GM12878 (cell line): ENCODE measurements around the gene KDM4C. TPM values are rescaled to one million over a fixed set of nuclear protein-coding genes. Genes with fewer than 3 reads are reported as not detected.

Experiments used
- ATAC-seq: fragments of 200-7000 bp; cut with Tn5 transposase; 3 replicates; pipeline ENCODE4 v1.9.1; 2020; ENCODE audit warnings: mild to moderate bottlenecking, moderate library complexity
- BruUV-seq: library from RNA; stranded (reverse); fragments of 400-500 nt; replicated peaks from 2 replicates; lab custom pipeline; 2021; lab: Mats Ljungman, UMichigan
- CTCF ChIA-PET: fragments of 300-600 bp; sonication (Branson Sonifier 250); formaldehyde crosslinking; extraction: SDS; loops from one replicate; lab custom pipeline; 2021; ENCODE audit warnings: inconsistent platforms; lab: Yijun Ruan, JAX
- POLR2A ChIA-PET: fragments of 350-600 bp; formaldehyde crosslinking; extraction: SDS; loops from one replicate; lab custom pipeline; 2021; ENCODE audit warnings: inconsistent platforms; lab: Charles Lee
- RAD21 ChIA-PET: fragments of 300-600 bp; sonication (Branson Sonifier 250); formaldehyde crosslinking; loops from one replicate; lab custom pipeline; 2023; ENCODE audit warnings: antibody characterized with exemption; ENCODE audit not compliant: unreplicated experiment; lab: Charles Lee
- SMC1A ChIA-PET: fragments of 300-600 bp; sonication (Branson Sonifier 250); formaldehyde crosslinking; loops from one replicate; lab custom pipeline; 2023; ENCODE audit not compliant: unreplicated experiment, uncharacterized antibody; lab: Charles Lee
- DNase-seq: peaks from one replicate; pipeline ENCODE4 v3.0.0-alpha.2; 2011; ENCODE audit warnings: low read depth, low spot score
- FAIRE-seq: peaks from 3 replicates; lab custom pipeline; 2011; peaks lifted over from hg19 to GRCh38; lab: Jason Lieb, UNC
- H2AFZ ChIP-seq: 2 replicates; pipeline ENCODE4 v1.6.0; 2011; ENCODE audit warnings: low read depth, low read length, control low read depth; ENCODE audit not compliant: control insufficient read depth
- H3K27ac ChIP-seq: 2 replicates; pipeline ENCODE4 v1.5.1; 2011; ENCODE audit warnings: control low read depth; ENCODE audit not compliant: control insufficient read depth, insufficient read depth
- H3K27me3 ChIP-seq, 2 experiments: replicated peaks in 1 of 2; 2 replicates each; pipeline versions ENCODE4 v1.6.0 to v1.6.1; 2011; ENCODE audit warnings: low read length in 1 of 2; ENCODE audit not compliant: control insufficient read depth in 2 of 2, insufficient read depth in 2 of 2
- H3K36me3 ChIP-seq, 2 experiments: 2 replicates each; pipeline ENCODE4 v1.5.1; 2011; ENCODE audit warnings: low read length in 1 of 2; ENCODE audit not compliant: control insufficient read depth in 2 of 2, insufficient read depth in 2 of 2
- H3K4me1 ChIP-seq: 2 replicates; pipeline ENCODE4 v1.6.1; 2011; ENCODE audit warnings: mild to moderate bottlenecking, low read length, moderate library complexity, mixed read lengths; ENCODE audit not compliant: control insufficient read depth, insufficient read depth
- H3K4me2 ChIP-seq: 2 replicates; pipeline ENCODE4 v1.6.0; 2011; ENCODE audit warnings: control low read depth; ENCODE audit not compliant: control insufficient read depth, insufficient read depth
- H3K4me3 ChIP-seq: fragments of 200-600 bp; sonication (generic); 2 replicates; pipeline ENCODE4 v1.5.1; 2016
- H3K79me2 ChIP-seq: 2 replicates; pipeline ENCODE4 v1.6.0; 2011; ENCODE audit warnings: low read length; ENCODE audit not compliant: control insufficient read depth, insufficient read depth
- H3K9ac ChIP-seq: 2 replicates; pipeline ENCODE4 v1.8.0; 2011; ENCODE audit warnings: low read length, control low read depth, mixed read lengths; ENCODE audit not compliant: control insufficient read depth, insufficient read depth
- H3K9me3 ChIP-seq: replicated peaks from 3 replicates; pipeline ENCODE4 v1.5.1; 2011; ENCODE audit warnings: mild to moderate bottlenecking, low read length; ENCODE audit not compliant: control insufficient read depth, insufficient read depth
- H4K20me1 ChIP-seq: 2 replicates; pipeline ENCODE4 v1.6.0; 2011; ENCODE audit not compliant: control insufficient read depth, insufficient read depth
- BRCA1 ChIP-seq: IDR thresholded peaks from 2 replicates; pipeline ENCODE4 v1.6.1; 2011; ENCODE audit warnings: low read depth, low read length, improper control_type of control experiment
- DPF2 ChIP-seq: fragments of 450-650 bp; IDR thresholded peaks from 2 replicates; pipeline ENCODE4 v1.6.1; 2017; ENCODE audit warnings: mild to moderate bottlenecking
- GATAD2B ChIP-seq: fragments of 450-650 bp; conservative IDR thresholded peaks from 2 replicates; pipeline ENCODE4 v1.6.1; 2017; ENCODE audit warnings: low read depth, mild to moderate bottlenecking, moderate library complexity
- IKZF2 ChIP-seq, 2 experiments: fragments of 450-650 bp; IDR thresholded peaks; 2 replicates each; pipeline ENCODE4 v1.6.1; 2017; ENCODE audit warnings: mild to moderate bottlenecking in 2 of 2, moderate library complexity in 2 of 2
- NFYA ChIP-seq: IDR thresholded peaks from 2 replicates; pipeline ENCODE4 v1.6.1; 2011; ENCODE audit warnings: low read depth, mild to moderate bottlenecking, low read length, improper control_type of control experiment, borderline replicate concordance
- POLR2A ChIP-seq: IDR thresholded peaks from 2 replicates; pipeline ENCODE4 v1.6.1; 2011; ENCODE audit warnings: low read depth, mild to moderate bottlenecking, low read length
- POU2F2 ChIP-seq: IDR thresholded peaks from 3 replicates; pipeline ENCODE4 v1.6.1; 2011; ENCODE audit warnings: low read depth, mild to moderate bottlenecking, low read length, borderline replicate concordance
- RAD51 ChIP-seq: fragments of 450-650 bp; IDR thresholded peaks from 2 replicates; pipeline ENCODE4 v1.6.1; 2016; ENCODE audit warnings: moderate library complexity, mild to moderate bottlenecking, inconsistent platforms
- SMAD1 ChIP-seq: fragments of 450-650 bp; IDR thresholded peaks from 2 replicates; pipeline ENCODE4 v1.6.1; 2018; ENCODE audit warnings: mild to moderate bottlenecking, low read depth; ENCODE audit not compliant: partially characterized antibody
- SP1 ChIP-seq: IDR thresholded peaks from one replicate; pipeline ENCODE4 v1.6.1; 2011; ENCODE audit warnings: low read depth, low read length
- SREBF1 ChIP-seq: IDR thresholded peaks from 2 replicates; pipeline ENCODE4 v1.6.1; 2012; ENCODE audit warnings: mild to moderate bottlenecking, low read length
- TAF1 ChIP-seq: IDR thresholded peaks from 2 replicates; pipeline ENCODE4 v1.6.1; 2011; ENCODE audit warnings: mild to moderate bottlenecking, low read depth, low read length, borderline replicate concordance
- ZNF274 ChIP-seq: IDR thresholded peaks from one replicate; pipeline ENCODE4 v1.8.0; 2011; ENCODE audit not compliant: insufficient read length, insufficient read depth
- WGBS: methylation state at CpG from one replicate; pipeline ENCODE4 v1.1.6; 2016; ENCODE audit warnings: low lambda C conversion rate; ENCODE audit not compliant: insufficient replicate concordance, insufficient coverage; ENCODE audit errors: missing lambda C conversion rate; 5-methylcytosine and 5-hydroxymethylcytosine counted together
- in situ Hi-C: fragments of 300-500 bp; cut with MboI; formaldehyde crosslinking; loops from 9 replicates; pipeline ENCODE4 v1.14.3; 2018; ENCODE audit warnings: mixed read lengths
- intact Hi-C: fragments of 100-400 bp; cut with micrococcal nuclease; formaldehyde crosslinking; loops from one replicate; pipeline ENCODE4 v1.14.2; 2022; ENCODE audit not compliant: unreplicated experiment
- polyA plus RNA-seq, 11 experiments: library from polyadenylated mRNA; depleted of rRNA in 4 of 11; unstranded in 6 of 11; stranded (reverse) in 5 of 11; fragments of >200 nt; fragmentation: Nextera tagmentation in 4 of 11; fragmentation: Illumina TruSeq in 1 of 11; extraction: Ambion mirVana in 4 of 11; extraction: Trizol in 1 of 11; gene quantifications; 1 replicate in 1 of 11; 2 replicates in 10 of 11; pipeline versions ENCODE4 v1.2.1 to v1.2.3, GENCODE V29; 2011 to 2016; ENCODE audit warnings: inconsistent platforms in 2 of 11, missing spikeins in 2 of 11, low read depth in 1 of 11
- total RNA-seq, 4 experiments: library from RNA; depleted of rRNA in 3 of 4; stranded (reverse); fragments of >200 nt in 3 of 4; fragmentation: Illumina TruSeq in 1 of 4; extraction: Trizol in 1 of 4; gene quantifications; 2 replicates each; pipeline versions ENCODE4 v1.2.1 to v1.2.3, GENCODE V29; 2013 to 2021
- TF ChIP-seq, protein P1 (sequence below): fragments of 450-650 bp; IDR thresholded peaks from 2 replicates; pipeline ENCODE4 v1.6.1; 2014; ENCODE audit warnings: mild to moderate bottlenecking

The KDM4C gene
- total and polyA plus RNA-seq, 10 of the 15 experiments (the other 5 are each of a cell fraction or from before 2014, with no cell fraction given) = 6.8 to 41.2 (median 20.1) TPM

- no peaks in the 10 kb centered on the region for H3K4me1 ChIP-seq
- H3K9me3 ChIP-seq = no peaks in the 10 kb centered on the region
- no peak for TF ChIP-seq TAF1
- H3K9ac ChIP-seq = no peak overlapping the region
- WGBS = 87% methylated on average over 5 of the region's 5 CpGs
- DNase-seq (no peak), FAIRE-seq (no peak), ATAC-seq (no peak)
- ChIA-PET RAD21 (no interaction called here), CTCF (no interaction called here), SMC1A (no interaction called here), POLR2A (no interaction called here)
- no peak overlapping the region for H2AFZ ChIP-seq
- H3K79me2 ChIP-seq = no peaks in the 10 kb centered on the region
- H3K27me3 ChIP-seq = no peaks in the 10 kb centered on the region
- no TSS peak for BruUV-seq
- no peak overlapping the region for H3K4me2 ChIP-seq
- H3K36me3 ChIP-seq = peaks cover 0 to 4% of the 10 kb centered on the region in 2 experiments; a peak in 1 of 4 replicates
- H3K4me3 ChIP-seq = no peak overlapping the region
- intact Hi-C loops (no loop called here), in situ Hi-C loops (no loop called here)
- H3K27ac ChIP-seq = no peak overlapping the region
- H4K20me1 ChIP-seq = no peaks in the 10 kb centered on the region
Measured at GRCh38 chr9:7081065-7081600, 323.4 kb downstream of the KDM4C start.

- Histone ChIP-seq H3K36me3 (no peaks in the 10 kb centered on the region; a peak in 2 of 4 replicates), H3K79me2 (no peaks in the 10 kb centered on the region), H2AFZ (no peak overlapping the region), H3K27me3 (no peaks in the 10 kb centered on the region), H4K20me1 (no peaks in the 10 kb centered on the region), H3K9me3 (no peaks in the 10 kb centered on the region), H3K27ac (no peak overlapping the region), H3K4me3 (no peak overlapping the region), H3K4me1 (no peaks in the 10 kb centered on the region), H3K4me2 (no peak overlapping the region), H3K9ac (no peak overlapping the region)
- intact Hi-C loops (no loop called here), in situ Hi-C loops (no loop called here)
- BruUV-seq = no TSS peak
- no peak for TF ChIP-seq GATAD2B
- no peak for TF ChIP-seq ZNF274
- no peak for TF ChIP-seq RAD51
- no peak for TF ChIP-seq POLR2A
- TF ChIP-seq BRCA1 = no peak
- no peak for TF ChIP-seq SREBF1
- TF ChIP-seq POU2F2 = no peak
- no peak for TF ChIP-seq NFYA
- no peak for TF ChIP-seq SP1
- TF ChIP-seq DPF2 = no peak
- TF ChIP-seq SMAD1 = no peak
- no peak for TF ChIP-seq IKZF2 (IDR thresholded peaks at IDR 0.05)
- TF ChIP-seq, protein P1, sequence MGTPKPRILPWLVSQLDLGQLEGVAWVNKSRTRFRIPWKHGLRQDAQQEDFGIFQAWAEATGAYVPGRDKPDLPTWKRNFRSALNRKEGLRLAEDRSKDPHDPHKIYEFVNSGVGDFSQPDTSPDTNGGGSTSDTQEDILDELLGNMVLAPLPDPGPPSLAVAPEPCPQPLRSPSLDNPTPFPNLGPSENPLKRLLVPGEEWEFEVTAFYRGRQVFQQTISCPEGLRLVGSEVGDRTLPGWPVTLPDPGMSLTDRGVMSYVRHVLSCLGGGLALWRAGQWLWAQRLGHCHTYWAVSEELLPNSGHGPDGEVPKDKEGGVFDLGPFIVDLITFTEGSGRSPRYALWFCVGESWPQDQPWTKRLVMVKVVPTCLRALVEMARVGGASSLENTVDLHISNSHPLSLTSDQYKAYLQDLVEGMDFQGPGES = no peak
- WGBS = 100% methylated on average over 1 of the region's 1 CpG
- DNase-seq (no peak), FAIRE-seq (no peak), ATAC-seq (no peak)
- ChIA-PET CTCF (interaction anchor here (1.1 kb wide), 1 partner anchor 256 kb away, joined by 3 read pairs; no protein-coding TSS in a partner anchor), POLR2A (no interaction called here), RAD21 (no interaction called here), SMC1A (no interaction called here)
Measured at GRCh38 chr9:7083192-7083591, 325.4 kb downstream of the KDM4C start.
